Endometrial microvascular endothelial cells (primary cell): ENCODE data around the gene MMP7. TPM values are rescaled to one million over a fixed set of nuclear protein-coding genes. Genes with fewer than 3 reads are reported as not detected.
"Not testable (repeated sequence)": the region's sequence is repeated elsewhere in the genome, so short reads cannot be mapped to it uniquely, and the experiment has no call there.

Experiments
- in situ Hi-C: cut with HindIII; loops from 2 replicates; pipeline ENCODE4 v1.10.0; 2017; ENCODE audit warnings: low sequenced_read_pairs, low pct_unique_long_range_greater_than_20kb; ENCODE audit errors: inconsistent ontology term
- total RNA-seq: library from RNA; depleted of rRNA; stranded (reverse); fragments of >200 nt; gene quantifications from one replicate; pipeline ENCODE4 v1.2.3, GENCODE V29; 2015; ENCODE audit errors: inconsistent ontology term

Gene MMP7
- total RNA-seq, 1 donor from 2014 or later: not detected

DNA sequence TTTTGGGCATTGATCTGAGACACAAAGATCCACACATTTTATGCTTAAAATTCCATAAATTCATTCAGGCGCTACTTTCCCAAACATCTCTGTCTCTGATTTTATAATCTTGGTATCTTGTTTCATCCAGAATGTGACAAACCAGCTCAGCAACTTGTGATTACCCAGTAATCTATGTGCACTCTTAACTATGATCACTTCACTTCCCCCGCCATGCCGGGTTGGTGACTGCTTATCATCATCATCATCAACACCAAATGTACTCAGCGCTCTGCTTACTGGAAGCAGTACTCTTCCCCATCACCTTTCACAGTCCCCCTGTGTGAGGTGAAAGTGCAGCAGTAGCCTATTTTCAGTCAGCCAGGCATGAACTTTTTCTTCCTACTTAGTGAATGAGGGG lies 15.2 kb upstream of the MMP7 start:
- in situ Hi-C loops: no loop called here

DNA sequence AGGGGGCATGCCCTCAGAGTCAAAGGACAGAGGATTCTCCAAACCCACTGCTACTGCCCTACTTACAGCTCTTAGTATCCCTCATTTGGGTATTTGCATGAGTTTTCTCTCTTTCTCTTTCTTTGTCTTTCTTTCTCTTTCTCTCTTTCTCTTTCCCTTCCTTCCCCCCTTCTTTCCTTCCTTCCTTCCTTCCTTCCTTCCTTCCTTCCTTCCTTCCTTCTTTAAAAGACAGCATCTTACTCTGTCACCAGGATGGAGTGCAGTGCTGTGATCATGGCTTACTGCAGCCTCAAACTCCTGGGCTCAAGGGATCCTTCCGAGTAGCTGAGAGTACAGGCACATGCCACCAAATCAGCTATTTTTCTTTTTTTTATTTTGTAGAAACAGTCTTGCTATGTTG lies 14.0 kb upstream of the MMP7 start:
- in situ Hi-C loops: no loop called here

DNA sequence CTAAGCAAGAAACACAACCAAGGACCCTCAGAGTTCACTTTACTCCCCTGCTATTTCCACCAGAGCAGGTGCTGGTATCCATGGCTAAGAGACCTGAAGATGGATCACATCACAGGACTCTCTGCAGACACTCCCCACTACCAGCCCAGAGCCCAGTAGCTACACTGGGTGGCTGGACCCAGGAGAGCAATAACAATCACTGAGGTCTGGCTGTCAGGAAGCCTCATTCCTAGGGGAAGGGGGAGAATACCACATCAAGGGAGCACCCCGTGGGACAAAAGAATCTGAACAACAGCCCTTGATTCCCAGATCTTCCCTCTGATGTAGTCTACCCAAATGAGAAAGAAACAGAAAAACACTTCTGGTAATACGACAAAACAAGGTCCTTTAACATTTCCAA lies 9.0 kb upstream of the MMP7 start:
- in situ Hi-C loops: no loop called here

DNA sequence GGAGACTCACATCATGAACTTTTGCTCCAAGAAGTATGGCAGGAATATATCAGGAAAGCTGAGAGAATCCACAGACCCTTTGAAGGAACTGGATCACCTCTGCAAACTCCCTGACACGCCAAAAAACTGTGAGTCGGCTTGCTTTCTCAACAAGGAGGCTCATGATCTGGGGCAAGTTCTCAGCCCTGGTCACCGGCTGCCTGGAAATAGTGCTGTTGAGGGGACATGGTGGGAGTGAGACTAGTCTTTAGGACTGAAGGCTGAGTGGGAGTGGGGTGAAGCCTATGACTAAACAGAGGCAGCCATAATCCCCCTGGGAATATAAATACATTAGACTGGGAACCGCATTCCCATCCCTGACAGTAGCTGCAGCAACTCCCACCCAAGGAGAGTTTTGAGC lies 8.4 kb upstream of the MMP7 start:
- in situ Hi-C loops: no loop called here

DNA sequence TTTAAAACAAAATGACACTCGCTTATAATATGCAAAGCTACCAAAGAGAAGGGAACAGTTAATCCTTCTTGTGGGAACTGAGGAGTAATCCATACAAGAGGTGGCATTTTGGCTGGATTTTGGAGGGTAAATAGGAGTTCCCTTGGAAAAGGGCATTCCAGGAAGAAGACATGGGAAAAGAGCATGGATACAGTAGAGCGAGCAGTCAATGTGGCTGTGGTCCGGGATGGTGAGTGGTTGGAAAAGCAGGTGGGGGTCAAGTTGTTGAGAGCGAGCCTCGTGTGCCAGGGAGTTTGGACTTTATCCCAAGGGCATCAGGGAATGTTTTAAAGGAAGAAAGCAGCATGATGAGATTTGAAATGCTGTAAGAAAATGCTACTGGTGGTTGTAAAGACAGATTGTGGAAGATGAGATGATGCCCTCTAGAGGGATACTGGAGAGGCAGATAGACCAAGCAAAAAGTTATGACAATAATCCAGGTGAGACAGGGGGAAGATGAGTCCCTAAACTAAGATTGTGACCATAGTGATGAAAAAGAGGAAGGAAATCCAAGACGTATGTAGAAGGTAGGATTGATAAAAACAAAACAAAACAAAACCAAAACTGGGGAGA lies 3.8 kb upstream of the MMP7 start:
- in situ Hi-C loops: no loop called here

DNA sequence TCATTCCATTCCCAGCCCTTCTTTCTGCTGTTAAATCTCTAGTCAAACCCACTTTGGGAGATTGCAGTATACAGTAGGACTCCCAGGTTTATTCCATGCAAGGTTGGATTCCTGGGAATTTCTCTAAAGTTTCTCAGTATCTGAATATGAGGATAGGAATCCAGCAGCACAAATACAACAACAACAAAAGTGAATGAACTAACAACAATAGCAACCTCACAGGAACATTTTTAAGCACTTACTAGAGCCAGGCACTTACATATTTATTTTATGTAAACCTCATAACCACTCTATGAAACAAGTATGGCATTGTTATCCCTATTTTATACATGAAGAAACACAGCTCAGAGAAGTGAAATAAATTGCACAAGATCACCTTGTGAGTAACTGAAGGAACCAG lies 1.9 kb downstream of the MMP7 start:
- in situ Hi-C loops: no loop called here

DNA sequence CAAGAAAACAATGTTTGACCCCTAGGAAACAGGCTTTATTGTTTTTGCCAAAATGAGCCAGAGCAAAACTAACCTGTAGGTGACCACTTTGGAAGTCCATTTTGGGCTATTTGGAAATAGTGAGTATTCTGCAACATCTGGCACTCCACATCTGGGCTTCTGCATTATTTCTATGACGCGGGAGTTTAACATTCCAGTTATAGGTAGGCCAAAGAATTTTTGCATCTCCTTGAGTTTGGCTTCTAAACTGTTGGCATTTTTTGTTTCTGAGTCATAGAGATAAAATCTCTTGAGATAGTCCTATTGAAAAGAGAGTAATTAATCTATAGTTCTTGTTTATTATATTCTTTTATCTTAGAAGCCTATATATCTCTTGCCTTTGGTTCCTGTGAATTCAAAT lies 2.9 kb downstream of the MMP7 start:
- in situ Hi-C loops: no loop called here

DNA sequence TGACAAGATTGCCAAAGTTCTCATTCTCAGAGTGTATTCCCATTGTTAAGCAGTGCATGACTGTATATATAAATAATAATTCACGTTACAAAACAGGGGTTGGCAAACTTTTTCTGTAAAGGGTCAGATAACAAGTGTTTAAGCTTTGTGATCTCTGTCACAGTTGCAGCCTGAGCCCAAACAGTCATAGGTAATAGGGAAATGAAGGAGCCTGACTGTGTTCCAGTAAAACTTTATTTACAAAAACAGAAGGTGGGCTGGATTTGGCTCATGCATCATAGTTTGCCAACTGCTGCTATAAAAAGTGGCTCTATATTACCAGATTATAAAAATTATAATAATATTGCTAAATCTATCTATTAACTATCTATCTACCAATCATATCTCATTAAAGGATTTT lies 3.5 kb downstream of the MMP7 start:
- in situ Hi-C loops: no loop called here

DNA sequence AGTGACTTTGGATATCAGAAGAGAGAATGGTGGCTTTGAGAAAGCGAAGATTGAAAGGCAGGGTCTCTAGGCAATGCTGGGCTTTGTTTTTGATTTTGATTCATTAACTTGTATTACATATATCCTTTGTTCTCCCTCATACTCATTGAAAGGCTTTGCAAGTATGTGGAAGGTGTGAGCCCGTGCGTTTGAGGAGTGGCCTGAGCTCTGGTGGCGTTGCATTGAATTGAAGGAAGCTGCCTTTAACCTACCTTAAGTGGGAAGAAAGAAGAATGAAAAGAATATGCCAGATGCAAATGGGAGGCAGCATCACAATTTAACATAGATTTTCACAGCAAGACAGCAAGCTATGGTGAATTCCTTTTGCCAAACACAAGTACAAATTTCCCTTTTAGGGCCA lies 6.7 kb downstream of the MMP7 start:
- in situ Hi-C loops: no loop called here

DNA sequence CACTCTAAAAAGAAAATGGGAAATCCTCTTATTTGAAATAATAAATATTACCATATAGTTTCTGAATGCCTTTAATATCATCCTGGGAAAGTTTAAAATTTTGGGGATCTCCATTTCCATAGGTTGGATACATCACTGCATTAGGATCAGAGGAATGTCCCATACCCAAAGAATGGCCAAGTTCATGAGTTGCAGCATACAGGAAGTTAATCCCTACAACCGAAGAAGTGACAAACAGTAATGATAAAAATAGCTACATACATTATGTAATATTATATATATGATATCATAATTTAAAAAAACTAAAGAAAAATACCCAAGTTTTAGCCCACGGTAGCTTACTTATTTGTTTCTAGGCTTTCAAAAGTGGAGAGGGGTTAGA lies 7.4 kb downstream of the MMP7 start:
- in situ Hi-C loops: no loop called here

DNA sequence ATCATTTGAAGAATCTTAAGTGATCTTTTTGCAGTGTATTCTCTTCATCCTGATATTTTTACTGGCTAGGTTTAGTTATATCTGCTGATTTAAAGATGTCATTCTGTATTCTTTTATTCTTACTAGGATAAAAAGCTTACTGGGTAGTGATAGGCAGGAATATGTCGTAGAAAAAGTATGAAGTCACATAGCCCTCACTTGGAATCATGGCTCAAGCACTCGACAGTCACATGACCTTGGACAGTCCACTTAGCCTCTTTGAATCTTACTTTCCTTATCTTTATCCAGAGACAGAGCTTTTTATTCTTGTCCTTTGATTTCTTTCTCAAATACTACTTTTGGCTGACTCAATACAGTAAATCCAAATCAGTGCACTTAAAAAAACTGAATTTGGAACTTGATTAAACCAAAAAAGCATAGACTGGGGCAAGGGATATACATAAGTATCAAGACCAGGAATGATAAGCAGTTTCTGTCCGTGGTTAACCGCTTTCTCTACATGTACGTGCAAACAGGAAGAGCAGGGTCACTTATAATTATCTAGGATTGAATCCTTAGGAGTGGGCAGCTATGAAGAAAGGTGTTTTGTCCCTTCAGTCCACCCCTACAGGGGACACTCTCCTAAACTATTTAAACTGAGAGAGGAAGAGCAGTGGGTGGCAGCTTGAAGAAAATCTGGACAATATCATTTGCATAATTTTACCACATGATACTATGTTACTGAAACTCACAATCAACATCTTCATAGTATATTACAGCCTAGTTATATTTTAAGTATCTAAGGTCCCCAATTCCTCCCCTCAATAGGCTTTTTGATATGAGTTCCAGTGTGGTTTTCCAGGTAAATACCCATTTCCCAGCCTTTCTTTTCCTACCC lies 8.0 kb downstream of the MMP7 start:
- in situ Hi-C loops: no loop called here

DNA sequence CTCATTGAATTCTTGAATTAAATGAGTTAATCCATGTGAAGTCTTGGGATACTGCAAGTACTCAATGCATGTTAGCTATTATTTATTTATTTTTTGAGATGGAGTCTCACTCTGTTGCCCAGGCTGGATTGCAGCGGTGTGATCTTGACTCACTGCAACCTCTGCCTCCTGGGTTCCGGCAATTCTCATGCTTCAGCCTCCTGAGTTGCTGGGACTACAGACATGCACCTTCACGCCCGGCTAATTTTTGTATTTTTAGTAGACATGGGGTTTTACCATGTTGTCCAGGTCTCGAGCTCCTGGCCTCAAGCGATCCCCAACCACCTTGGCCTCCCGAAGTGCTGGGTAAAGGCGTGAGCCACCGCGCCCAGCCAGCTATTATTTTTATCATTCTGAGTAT lies 9.4 kb downstream of the MMP7 start:
- in situ Hi-C loops: no loop called here

DNA sequence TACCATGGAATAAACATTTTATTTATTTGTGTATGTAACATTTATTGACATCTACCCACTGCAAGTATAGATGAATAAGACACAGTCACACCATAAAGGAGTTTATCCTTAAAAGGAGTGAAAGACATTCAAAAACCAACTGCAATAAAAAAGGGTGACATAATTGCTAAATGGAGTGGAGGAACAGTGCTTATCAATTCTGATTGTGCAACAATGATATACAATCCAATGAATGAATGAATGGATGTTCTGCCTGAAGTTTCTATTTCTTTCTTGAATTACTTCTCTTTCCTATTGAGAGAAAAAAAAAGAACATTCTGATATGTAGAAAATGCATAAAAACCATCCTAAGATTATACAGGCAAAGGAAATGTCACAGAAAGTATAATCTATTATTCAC lies 10.0 kb downstream of the MMP7 start:
- in situ Hi-C loops: no loop called here

DNA sequence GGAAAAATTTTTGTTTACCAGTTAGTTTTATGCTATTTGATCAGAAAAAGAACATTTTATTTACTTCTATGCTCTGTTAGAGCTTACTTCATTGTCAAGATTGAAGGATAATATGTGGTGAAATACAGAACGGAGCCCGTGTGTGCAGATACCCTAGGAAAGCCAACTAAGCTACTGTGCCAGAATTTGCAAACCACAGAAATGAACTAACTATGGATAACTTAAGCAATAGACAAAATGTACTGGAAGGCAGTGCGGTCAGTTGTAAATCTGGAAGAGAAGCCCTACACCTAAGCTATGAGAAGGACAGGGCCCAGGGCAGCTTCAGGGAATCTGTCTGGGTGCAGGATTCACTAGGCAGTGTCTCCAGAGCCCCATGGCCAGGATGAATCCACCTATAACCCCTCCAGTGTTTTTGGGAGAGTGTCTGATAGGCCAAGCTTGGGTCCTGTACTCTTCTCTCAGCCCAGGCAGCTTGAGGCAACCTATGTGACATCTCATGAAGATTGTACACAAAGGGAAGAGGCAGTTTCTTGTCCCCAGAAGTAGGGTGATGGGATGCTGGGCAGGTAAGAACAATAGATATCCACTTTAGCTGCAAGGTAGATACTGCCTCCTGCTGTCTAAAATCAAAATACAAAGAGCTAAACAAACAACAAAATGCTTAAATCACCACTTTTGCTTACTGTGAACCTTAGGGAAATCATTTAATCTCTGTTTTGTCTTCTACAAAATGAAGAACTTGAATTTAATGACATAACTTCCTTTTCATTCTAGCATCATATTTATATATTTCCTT lies 12.1 kb downstream of the MMP7 start:
- in situ Hi-C loops: no loop called here

DNA sequence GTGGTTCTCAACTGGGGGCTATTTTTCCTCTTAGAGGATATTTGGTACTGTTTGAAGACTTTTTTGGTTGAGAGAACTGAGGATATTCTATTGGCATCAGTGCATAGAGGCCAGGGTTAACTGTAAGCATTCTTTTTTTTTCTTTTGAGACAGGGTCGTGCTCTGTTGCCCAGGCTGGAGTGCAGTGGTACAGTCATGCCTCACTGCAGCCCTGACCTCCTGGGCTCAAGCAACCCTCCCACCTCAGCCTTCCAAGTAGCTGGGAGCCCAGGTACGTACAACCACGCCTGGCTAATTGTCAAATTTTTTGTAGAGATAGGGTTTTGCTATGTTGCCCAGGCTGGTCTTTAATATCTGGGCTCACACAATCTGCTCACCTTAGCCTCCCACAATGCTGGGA lies 12.9 kb downstream of the MMP7 start:
- in situ Hi-C loops: no loop called here

DNA sequence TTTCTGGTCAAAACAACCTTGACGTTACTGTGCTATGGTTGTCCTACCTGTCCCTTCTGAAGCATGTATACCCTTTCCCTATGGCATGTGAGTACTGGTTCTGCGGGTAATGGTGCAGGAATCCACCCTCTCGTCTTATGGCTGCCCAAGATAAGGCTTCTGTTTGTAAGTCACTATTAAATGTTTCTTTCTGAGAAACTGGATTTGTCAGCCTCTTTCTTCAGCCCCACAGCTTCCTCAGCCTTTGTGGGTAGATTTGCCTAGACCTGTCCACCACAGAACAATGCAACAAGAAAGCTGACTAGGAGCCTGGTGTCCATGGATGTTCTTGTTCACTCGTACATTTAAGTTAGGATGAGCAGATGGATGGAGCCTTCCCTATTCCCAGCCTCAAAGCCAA lies 14.4 kb downstream of the MMP7 start:
- in situ Hi-C loops: no loop called here

DNA sequence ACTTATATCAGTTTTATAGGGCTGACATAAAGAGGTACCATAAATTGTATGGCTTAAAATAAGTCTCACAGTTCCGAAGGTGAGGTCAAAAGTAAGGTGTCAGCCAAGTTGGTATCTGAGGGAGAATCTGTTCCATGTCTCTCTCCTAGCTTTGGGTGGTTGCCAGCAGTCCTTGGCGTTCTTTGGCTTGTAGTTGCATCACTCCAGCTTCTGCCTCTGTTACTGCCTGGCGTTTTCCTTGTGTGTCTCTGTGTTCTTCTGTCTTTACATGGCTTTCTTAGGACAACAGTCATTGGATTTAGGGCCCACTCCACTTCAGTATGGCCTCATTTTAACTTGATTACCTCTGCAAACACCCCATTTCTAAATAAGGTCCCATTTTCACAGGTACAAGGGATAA lies 16.7 kb downstream of the MMP7 start:
- in situ Hi-C loops: no loop called here

DNA sequence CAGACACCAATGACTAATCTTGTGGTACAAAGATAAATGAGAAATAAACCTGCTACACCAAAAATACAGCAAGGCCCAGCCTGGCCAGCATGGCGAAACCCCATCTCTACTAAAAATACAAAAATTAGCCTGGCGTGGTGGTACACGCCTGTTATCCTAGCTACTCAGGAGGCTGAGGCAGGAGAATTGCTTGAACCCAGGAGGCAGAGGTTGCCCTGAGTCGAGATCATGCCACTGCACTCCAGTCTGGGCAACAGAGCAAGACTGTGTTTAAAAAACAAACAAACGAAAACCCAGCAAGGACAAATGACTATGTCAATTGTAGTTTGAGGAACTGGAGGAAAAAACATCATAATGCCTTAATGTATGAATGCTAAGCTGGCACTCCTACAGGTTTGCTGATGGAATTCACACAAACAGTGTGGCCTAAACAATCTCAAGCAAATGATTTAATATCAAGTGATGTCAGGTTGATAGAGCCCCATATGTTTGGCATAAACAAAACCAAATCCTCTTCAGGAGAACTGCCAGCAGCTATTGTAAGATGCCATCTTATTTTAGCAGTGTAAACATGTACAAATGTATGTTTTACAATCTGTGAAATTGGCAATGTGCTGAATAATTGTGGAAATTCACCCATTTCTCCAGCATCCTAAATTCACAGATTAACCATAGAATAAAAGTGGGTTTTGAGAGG lies 20.0 kb downstream of the MMP7 start:
- in situ Hi-C loops: no loop called here

DNA sequence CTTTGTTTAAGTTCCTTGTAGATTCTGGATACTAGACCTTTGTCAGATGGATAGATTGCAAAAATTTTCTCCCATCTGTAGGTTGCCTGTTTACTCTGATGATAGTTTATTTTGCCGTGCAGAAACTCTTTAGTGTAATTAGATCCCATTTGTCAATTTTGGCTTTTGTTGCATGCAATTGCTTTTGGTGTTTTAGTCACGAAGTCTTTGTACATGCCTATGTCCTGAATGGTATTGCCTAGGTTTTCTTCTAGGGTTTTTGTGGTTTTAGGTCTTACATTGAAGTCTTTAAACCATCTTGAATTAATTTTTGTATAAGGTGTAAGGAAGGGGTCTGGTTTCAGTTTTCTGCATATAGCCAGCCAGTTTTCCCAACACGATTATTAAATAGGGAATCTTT lies 27.7 kb downstream of the MMP7 start:
- in situ Hi-C loops: not testable (repeated sequence)
